HG03139 (cell line): ENCODE measurements around the gene CXorf66.
"Not testable (repeated sequence)": the region's sequence is repeated elsewhere in the genome, so short reads cannot be mapped to it uniquely, and the experiment has no call there.

ENCODE experiments used
- ATAC-seq: cut with Tn5 transposase; IDR thresholded peaks from one replicate; pipeline ENCODE4 v1.9.1; 2021; ENCODE audit not compliant: unreplicated experiment

CXorf66 gene

DNA sequence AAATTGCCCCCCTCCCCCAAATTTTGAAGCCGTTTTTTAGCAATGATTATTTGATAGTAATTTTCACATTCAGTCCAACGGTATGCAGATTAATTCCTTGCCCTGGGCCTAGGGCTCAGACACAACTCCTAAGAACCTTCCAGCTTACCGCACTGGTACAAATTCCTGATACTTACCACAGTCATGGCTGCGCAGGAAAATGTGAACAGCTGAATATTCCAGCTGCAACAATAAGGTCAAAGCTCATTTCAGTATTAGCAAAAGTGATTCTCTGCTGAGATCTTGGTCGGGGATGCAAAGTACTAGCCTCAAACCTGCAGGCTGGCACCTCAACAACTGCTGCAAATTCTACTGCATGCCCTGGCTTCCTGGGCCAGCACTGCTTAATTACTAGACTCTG, 35.4 kb downstream of the CXorf66 start:
- no peak for ATAC-seq

DNA sequence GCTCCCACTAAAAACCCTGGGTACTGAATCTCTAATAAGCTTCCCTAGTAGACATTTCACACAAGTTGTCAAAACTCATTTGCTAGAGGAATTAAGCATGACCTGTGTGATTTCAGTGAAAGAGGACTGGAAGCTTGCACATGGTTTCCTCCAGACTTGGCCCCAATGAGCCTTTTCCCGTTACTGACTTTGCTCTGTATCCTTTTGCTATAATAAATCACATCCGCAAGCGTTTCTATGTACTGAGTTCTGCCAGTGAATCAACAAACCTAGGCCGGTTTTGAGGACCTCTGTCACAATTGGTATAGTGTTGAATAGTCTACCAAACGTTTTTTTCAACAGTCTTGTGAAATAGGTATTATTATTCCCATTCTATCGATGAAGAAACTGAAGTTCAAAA, 40.6 kb downstream of the CXorf66 start:
- no peak for ATAC-seq

DNA sequence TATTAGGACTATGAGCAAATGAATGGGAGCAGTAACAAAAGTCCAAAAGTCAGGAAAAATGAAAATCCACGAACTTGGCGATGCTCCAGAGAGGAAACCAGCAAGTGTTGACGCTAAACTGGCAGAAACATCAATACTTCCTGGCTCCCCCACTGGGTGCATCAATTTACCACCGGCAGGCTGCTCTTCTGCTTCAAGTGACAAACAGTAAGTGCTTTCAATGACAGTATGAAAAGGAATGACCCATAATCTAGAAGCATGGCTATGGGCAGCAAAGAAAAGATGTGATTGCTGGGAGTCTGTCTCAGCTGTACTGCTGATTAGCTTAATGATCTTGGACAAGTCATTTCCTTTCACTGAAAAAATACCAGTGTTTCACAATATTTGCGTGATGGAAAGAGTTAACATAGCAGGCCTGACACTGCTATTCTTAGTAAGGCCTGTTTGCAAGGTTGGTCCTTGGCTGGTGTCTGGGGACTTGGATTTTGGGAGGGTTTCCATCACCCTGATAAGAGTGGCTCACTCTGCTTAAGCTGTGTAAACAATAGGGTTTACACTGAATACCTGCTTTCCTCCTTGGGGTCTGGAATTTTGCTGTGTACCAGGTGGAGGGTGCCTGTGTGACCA, 41.1 kb downstream of the CXorf66 start:
- ATAC-seq: no peak

DNA sequence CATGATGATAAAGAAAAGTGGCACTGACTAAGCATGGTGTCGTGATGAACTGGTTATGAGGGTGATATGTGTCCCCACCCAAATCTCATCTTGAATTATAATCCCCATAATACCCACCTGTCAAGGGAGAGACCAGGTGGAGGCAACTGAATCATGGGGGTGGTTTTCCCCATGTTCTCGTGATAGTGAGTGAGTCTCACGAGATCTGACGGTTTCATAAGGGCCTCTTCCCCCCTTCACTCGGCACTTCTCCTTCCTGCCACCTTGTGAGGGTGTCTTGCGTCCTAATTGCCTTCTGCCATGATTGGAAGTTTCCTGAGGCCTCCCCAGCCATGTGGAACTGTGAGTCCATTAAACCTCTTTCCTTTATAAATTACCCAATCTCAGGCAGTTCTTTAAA, 44.2 kb downstream of the CXorf66 start:
- not testable (repeated sequence) for ATAC-seq

DNA sequence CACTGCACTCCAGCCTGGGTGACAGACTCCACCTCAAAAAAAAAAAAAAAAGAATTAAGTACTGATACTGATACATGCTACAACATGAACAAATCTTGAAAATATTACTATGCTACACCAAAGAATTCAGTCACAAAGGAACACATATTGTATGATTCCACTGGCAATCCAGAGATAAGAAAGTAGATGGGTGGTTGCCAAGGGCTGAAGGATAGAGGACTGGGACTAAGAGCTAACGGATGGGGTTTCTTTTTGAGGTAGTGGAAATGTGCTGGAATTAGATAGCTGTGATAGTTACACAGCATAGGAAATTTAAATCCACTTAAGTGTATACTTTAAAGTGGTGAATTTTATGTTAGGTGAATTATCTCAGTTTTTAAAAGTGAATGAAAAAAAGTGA, 45.0 kb downstream of the CXorf66 start:
- no peak for ATAC-seq

DNA sequence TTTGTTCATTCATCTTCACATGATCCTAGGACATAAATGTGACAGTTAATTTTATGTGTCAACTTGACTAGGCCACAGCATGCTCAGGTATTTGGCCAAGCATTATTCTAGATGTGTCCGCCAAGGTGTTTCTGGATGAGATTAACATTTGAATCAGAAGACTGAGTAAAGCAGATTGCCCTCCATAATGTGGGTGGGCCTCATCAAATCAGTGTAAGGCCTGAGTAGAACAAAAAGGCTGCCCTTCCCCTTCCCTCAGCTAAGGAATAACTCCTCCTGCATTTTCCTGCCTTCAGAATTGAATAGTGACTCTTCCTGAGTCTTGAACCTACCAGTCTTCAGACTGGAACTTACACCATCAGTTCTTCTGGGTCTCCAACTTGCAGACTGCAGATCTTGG, 50.9 kb downstream of the CXorf66 start:
- ATAC-seq: no peak

DNA sequence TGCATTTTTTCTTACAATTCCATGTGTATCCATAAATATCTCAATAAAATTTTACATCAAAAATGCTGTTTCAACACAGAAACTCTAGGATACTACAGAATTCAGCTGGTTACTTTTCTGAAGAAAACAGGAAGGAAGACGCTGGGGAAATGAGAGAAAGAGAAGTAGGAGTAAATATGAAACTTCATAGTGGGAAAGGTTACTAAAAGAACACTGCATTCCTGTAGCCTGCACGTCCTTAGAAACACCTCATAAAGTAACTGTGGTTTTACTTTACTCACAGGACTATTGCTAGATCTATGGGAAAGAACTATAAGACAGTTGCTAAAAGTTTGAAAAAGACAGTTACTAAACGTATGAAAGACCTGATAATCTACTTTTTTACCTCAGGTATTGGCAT, 55.6 kb downstream of the CXorf66 start:
- peak; percentile 49 for ATAC-seq

DNA sequence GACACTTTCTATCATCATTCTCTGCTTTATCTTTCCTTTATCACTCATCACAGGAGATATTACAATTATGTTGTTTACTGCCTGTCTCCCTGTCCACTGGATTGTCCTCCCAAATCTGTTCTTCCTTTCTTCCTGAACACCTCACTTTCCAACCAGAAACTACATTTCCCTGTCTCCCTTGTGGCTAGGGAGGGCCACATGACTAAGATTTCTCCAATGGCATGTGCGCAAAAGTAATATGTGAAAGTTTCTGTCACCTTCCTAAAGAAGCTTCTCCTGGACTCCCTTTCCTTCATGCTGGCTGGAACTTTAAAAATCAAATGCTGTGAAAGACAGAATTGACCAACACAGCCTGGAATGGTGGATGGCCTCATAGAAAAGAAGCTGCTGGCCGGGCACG, 58.2 kb downstream of the CXorf66 start:
- ATAC-seq: no peak

DNA sequence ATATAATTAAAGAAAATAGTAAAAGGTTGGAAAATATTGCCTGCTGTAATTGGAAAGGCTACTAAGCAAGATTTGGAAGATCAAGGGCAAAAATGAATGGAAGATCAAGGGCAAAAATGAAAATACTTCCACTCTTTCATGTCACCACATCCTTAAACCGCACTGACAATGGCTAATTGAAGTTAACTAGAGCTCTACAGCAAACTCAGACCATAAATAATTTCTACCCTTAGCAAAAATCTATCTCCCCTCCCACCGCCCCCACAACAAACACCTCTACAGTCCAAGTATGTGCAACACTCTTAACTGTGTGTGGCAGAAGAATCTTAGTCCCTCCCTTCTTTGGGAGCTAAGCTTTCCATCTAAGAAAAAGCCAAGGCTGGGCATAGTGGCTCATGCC, 59.6 kb downstream of the CXorf66 start:
- ATAC-seq: no peak
